HL-60 (cell line): ENCODE data around the gene PDHX.
A peak's percentile ranks its signal among the peaks of the same experiment; 100 is the strongest.

Experiments
- DNase-seq, 2 experiments: peaks; one replicate each; pipeline ENCODE4 v3.0.0-alpha.2; 2010 to 2020; ENCODE audit warnings: low read depth in 1 of 2, low spot score in 1 of 2
- H3K27ac ChIP-seq: fragments of 250-450 bp; sonication (Bioruptor Pico); replicated peaks from 2 replicates; pipeline ENCODE4 v1.5.1; 2020; ENCODE audit warnings: mild to moderate bottlenecking, moderate library complexity
- H3K27me3 ChIP-seq: fragments of 250-450 bp; sonication (Bioruptor Pico); 2 replicates; pipeline ENCODE4 v1.5.1; 2021; ENCODE audit warnings: mild to moderate bottlenecking, moderate library complexity; ENCODE audit not compliant: insufficient read depth, poor library complexity, severe bottlenecking
- H3K4me3 ChIP-seq: replicated peaks from 2 replicates; pipeline ENCODE4 v1.5.1; 2011; ENCODE audit warnings: mild to moderate bottlenecking, control low read depth, low read length; ENCODE audit not compliant: insufficient read depth
- CTCF ChIP-seq: IDR thresholded peaks from one replicate; pipeline ENCODE4 v1.5.1; 2011; ENCODE audit warnings: low read length, control low read depth, inconsistent platforms; ENCODE audit not compliant: insufficient read depth
- GABPA ChIP-seq: IDR thresholded peaks from 2 replicates; pipeline ENCODE4 v1.6.1; 2012; ENCODE audit warnings: low read depth
- POLR2AphosphoS5 ChIP-seq: IDR thresholded peaks from 2 replicates; pipeline ENCODE4 v1.6.1; 2012; ENCODE audit warnings: low read depth
- REST ChIP-seq: IDR thresholded peaks from 2 replicates; pipeline ENCODE4 v1.6.1; 2012; ENCODE audit warnings: low read depth; ENCODE audit not compliant: insufficient replicate concordance
- SPI1 ChIP-seq: IDR thresholded peaks from 2 replicates; pipeline ENCODE4 v1.6.1; 2012; ENCODE audit warnings: low read depth, mild to moderate bottlenecking, borderline replicate concordance
- microRNA-seq: library from miRNA; unstranded; fragments of <30 nt; microRNA quantifications from one replicate; pipeline ENCODE4, GENCODE V29; 2018

The PDHX gene

GRCh38 chr11:35043936-35044335 lies 127.5 kb downstream of the PDHX start:
- TF ChIP-seq SPI1 (no peak), REST (no peak), POLR2AphosphoS5 (no peak), GABPA (no peak), CTCF (no peak)
- Histone ChIP-seq H3K27ac (no peak overlapping the region), H3K27me3 (no peaks in the 10 kb centered on the region), H3K4me3 (no peak overlapping the region)
- no peak for DNase-seq

GRCh38 chr11:35045236-35045820 lies 128.9 kb downstream of the PDHX start:
- DNase-seq: no peak
- TF ChIP-seq SPI1: no peak
- TF ChIP-seq GABPA: no peak
- TF ChIP-seq CTCF: no peak
- no peak for TF ChIP-seq POLR2AphosphoS5
- TF ChIP-seq REST: no peak
- Histone ChIP-seq H3K27me3 (no peaks in the 10 kb centered on the region), H3K4me3 (no peak overlapping the region), H3K27ac (no peak overlapping the region)

Small RNAs within 50 kb of the gene (microRNA-seq; reads per million reads assigned to microRNA genes)
- gene MIR1343: 4.2 reads per million, percentile 12 among the genes with 10 or more reads in this experiment
